Stimulated activated CD4-positive, alpha-beta T cell treated with anti-CD3 and anti-CD28 coated beads, Interleukin-2, amount 100 ng/mL, for 24 hours (primary cell): ENCODE data around the gene MGAT3.

Experiments
- DNase-seq, 2 donors: peaks; one replicate each; pipeline ENCODE4 v3.0.0-alpha.2; 2020

MGAT3 gene

GRCh38 chr22:39453765-39454378, 2.9 kb upstream of the MGAT3 start:
- no peak for DNase-seq

GRCh38 chr22:39454385-39454871, 2.4 kb upstream of the MGAT3 start:
- no peak for DNase-seq

DNA sequence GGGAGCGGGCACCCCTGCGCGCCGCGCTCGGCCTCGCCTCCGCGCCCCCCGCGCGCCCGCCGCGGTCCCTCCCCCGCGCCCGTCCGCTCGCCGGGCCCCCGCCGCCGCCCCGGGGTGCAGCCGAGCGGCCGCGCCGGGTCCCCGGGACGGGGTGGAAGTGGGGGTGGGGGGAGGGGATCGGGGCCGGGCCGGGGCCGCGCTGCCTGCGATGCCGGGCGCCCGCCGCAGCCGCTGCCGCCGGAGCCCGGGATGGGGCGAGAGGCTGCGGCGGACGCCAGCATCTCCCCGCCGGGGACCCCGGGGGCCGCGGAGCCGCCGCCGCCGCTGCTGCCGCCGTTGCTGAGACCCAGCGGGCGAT, 365 bp downstream of the MGAT3 start:
- DNase-seq: no peak

DNA sequence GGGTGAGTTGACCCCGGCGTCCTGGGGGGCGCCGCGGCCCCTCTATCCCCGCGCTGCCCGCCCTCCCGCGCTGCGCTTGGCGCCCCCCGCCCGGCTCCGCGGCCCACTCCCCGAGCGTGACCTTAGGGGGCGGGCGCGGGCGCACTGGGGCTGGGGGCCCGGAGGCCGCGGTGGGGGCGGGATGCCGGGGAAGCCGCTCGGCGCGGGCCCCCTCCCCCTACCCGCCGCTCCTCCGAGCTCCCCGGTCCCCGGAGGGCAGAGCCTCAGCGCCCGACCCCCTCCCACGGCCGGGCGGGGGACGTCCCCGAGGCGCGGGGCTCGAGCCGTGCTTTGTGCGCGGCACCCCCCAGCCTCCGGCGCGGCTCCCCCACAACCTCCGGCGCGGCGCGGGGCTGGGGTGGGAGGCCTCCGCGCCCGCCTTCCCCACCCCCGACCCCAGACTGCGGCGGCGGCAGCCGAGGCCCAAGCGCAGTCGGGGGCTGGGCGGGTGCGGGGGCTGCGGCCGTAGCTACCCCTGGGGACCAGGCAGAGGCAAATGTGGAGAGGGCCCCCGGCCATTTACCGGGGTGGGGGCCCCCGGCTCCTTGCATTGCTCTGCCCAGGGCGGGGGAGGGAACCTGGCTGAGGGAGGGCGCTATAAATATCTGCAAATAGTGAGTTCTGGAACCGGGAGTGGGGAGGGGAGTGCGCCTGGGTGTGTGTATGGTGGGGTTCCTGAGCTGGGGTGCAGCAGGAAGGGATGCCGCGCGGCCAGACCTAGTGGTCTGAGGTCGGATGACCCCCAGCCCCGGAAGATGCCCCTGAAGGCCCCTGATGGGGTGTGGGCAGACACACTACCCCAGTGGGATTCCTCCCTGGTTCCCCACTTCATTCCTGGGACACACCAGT, 988 bp downstream of the MGAT3 start:
- no peak for DNase-seq

- DNase-seq: no peak
These were observed 1.8 kb downstream of the MGAT3 start for GRCh38 chr22:39458444-39459083.

- no peak for DNase-seq
These were observed 2.9 kb downstream of the MGAT3 start for GRCh38 chr22:39459681-39460080.

DNA sequence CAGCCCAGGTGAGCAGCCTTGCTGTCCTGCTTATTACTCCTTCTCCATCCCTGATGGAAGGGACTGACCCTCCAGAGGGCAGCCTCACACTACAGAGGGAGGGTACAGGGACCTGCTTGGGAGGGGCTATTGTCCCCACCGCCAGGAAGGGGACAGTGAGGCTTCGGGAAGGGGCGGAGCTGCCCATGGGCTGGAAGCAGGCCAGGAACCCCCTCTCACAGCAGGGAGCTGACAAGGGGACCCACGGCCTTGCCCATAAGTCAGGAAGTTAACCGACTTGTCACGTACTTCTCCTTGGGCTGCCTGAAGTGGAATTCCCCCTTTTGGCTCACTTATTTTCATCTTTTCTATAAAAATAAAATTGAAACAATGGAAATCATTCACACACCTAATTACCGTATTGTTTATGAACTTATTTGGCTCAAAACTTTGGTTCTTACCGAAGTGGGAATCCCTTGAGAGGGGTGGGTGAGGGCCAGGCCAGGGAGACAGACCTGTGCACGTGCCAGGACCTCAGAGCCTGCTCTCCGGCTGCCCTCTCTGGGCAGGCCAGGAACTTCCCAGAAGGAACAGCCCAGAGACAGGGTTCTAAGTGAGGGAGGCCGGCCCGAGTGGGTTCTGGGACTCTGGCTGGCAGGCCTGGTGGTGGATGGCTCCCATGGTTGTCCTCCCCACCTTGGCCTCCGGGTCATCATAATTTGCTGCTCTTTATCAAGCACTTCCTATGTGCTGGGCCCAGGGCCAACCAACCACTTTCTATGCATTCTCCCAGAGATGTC, 5.8 kb downstream of the MGAT3 start:
- DNase-seq: no peak

GRCh38 chr22:39463277-39463676, 6.5 kb downstream of the MGAT3 start:
- DNase-seq: no peak

DNA sequence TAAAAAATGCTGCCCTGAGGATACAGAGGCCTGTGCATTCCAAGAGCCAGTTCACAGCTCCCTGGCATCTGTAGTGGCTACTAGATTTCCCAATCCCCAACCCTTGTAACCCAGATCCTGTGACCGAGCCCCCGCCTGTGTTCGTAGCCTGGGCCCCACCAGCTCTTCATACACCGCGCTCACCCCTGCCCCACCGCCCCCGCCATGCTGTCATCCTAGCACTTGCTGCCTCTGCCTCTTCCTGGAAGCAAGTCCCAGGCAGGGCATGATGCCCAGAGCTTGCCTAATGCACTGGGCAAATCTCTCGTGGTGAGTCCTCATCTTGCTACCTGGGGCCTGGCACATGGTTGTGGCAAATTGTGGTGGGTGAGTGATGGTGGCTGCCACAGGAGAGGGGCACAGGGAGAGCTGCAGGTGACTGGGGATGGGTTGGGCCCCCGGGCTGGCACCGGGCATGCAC, 7.1 kb downstream of the MGAT3 start:
- no peak for DNase-seq

DNA sequence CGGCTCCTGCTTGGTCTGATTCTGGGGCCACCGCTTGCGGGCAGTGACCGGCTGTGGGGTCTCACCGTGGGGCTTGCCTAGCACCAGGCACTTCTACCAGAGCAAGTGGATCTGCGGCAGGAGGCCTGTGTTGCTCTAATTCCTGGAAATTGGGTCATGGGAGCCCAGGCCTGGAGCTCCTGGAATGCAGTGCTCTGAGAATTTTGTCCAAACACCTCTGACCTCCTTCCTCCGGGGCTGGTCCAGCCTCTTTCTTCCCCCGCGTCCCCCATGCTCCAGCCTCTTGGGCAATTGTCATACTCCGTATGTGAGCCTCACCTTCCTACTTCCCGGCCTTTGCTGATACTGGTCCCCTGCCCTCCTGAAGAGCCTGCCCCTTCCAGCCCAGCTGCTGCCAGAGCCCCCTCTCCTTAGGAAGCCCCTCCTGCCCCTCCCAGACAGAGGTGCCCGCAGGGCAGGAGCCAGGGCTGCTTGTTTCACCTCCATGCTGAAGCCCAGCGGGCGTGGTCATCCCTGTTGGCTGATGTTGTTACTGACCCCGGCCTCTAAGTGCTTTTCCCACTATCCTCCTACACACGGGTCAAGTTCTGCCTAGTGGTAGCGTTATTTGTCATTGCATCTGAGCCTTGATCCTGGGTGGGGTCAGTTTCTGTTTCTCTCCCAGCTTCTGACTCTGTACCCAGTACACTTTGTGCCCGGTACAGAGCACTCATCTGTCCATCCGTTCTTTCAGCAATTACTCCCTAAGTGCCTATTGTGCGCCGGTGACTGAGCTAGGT, 9.6 kb downstream of the MGAT3 start:
- no peak for DNase-seq

DNA sequence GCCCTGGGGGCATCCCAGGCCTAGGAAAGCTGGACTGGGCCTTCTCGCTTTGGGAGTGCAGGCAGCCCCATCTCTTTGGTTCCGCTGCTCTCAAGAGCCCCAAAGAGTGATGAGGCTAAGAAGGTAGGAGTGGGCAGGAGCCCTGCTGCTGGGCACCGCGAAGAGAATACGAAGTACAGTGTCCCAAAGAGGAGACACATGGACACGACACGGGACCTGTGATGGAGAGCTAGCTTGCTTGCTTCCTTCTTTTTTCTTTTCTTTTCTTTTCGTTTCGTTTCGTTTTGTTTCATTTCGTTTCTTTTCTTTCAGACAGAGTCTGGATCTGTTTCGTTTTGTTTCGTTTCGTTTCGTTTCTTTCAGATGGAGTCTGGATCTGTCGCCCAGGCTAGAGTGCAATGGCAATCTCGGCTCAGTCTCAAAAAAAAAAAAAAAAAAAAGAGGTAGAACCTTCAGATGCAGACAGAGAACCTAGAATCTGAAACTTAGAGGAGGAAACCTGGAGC, 10.6 kb downstream of the MGAT3 start:
- no peak for DNase-seq

DNA sequence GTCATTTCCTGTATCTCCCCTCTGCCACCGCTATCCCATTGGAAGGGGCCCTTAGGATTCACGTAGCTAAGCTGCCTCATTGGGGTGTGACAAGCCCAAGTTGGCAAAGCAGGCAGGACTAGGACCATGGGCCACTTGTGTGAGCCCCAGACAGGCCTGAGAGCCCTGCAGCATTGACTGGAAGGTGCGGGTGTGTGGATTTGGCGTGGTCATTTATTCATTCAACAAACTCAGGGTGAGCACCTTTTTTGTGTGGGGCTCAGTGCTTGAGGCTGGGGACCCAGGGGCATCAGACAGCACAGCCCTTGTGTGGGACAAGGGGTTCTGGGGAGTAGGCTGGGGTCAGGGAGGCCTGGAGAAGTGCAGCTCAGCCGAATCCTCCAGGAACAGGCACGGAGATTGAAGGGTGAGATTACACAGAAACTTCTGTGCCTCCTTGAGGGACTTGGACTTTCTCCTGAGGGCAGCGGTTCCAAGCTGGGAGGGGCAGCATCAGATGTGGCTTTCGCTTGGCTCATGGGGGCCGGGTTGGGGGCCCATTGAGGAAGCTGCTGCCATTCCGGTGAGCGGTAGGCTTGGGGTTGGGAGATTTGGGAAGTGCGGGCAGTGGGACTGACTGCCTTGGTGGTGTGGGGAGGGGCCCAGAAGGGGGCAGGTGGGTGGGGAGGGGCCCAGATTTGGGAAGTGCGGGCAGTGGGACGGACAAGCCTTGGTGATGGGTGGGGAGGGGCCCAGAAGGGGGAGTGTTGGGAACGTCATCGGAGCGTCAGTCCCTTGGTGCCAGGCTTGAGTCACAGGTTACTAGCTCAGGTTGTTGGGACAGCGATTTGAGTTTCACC, 11.9 kb downstream of the MGAT3 start:
- no peak for DNase-seq

- no peak for DNase-seq
These were observed 12.5 kb downstream of the MGAT3 start for GRCh38 chr22:39469326-39469680.

DNA sequence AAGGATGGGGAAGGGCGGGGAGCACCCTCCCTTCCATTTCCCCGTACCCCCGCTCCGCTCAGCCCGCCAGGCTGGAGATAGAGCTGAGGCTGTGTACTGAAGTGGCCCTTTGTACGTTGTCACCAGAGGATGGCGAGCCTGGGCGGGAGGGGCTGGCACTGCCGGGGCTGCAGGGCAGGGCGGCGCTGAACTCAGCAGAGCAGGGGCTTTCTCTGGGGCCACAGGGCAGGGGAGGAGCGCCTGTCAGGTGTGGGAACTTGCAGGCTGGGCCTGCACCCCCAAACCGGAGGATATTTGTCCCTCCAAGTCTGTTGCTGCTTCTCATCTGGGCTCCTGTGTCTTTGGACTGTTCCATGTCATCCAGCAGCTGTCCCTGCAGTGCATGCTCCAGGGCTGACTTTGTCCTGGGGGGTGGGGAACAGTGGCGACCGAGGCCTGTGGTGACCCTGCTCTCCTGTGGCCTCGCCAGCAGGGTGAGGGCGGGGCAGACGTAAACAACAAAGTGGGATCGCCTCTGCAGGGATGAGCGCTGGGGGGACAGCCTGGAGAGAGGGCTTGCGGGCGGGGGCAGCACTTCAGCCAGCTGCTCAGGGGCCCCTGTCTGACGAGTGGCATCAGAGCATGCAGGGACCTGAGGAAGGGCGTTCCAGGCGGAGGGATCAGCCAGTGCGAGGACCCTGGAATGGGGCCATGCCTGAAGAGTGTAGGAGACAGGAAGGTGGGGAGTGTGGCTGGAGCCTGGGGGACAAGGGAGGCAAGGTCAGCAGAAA, 13.1 kb downstream of the MGAT3 start:
- DNase-seq: no peak

GRCh38 chr22:39470451-39471291, 13.9 kb downstream of the MGAT3 start:
- no peak for DNase-seq

DNA sequence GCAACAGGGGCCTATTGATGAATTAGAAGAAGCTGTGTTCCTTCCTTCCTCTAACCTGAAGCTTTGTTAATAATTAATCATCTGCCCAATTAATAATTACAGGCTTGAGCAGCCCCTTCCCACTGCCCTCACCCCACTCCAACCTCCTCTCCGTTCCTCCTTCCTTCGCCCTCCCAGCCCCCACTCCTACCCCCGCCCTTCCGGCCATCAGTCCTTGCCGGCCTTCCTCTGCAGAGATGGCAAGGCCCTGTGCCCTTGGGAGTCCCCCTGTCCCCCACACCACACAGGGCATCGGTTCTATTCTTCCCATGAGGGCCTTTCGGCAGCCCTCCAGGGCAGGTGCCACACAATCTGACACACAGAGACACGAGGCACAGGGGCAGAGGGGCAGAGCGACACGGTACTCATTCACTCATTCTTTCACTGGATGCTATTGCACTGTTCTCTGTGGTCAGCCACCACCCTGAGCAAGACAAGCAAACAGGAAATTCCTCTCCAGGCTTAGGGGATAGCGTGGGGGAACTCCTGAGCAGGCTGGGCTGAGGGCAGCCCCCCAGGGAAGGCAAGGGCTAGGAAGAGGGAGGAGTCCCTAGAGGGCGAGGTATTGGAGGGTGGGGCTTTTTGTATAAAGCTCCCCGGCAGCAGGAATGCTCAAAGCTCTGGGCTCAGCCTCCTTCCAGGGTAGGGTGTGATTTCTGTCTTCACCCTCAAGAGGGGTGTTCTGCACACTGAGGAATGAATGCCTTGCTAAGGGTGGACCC, 14.7 kb downstream of the MGAT3 start:
- no peak for DNase-seq

- DNase-seq: no peak
These were observed 16.1 kb downstream of the MGAT3 start for GRCh38 chr22:39472570-39473556.
